ENCODE data around the gene CHD9. TPM values are rescaled to one million over a fixed set of nuclear protein-coding genes. Genes with fewer than 3 reads are reported as not detected.

CHD9 gene
- total and polyA plus RNA-seq, 9 of the 15 experiments (the other 6 are each of a cell fraction or from before 2014, with no cell fraction given): 29.0 to 69.3 (median 40.6) TPM

GRCh38 chr16:53159781-53160436, 105.1 kb downstream of the CHD9 start:
- Histone ChIP-seq H3K9ac (ENCODE audit: insufficient read depth in 1 of 2, low read depth in 2 of 2, low read length in 2 of 2) (no peak overlapping the region), H3K4me1 (replicated peaks in 1 of 2; ENCODE audit: control insufficient read depth in 2 of 2, insufficient read depth in 2 of 2, low read length in 2 of 2) (no peaks in the 10 kb centered on the region), H3K79me2 (ENCODE audit: control insufficient read depth, insufficient read depth, low read length) (peaks cover 54% of the 10 kb centered on the region), H3K27me3 (ENCODE audit: control insufficient read depth in 2 of 2, insufficient read depth in 2 of 2, low read length in 2 of 2) (no peaks in the 10 kb centered on the region), H2AFZ (ENCODE audit: low read depth, low read length) (no peak overlapping the region), H3K4me2 (ENCODE audit: insufficient read depth, low read length) (no peak overlapping the region), H3K36me3 (ENCODE audit: control insufficient read depth, insufficient read depth, low read length) (peaks cover 36% of the 10 kb centered on the region), H3K9me3 (replicated peaks; ENCODE audit: control insufficient read depth, insufficient read depth, low read depth, low read length) (no peaks in the 10 kb centered on the region), H3K9me1 (ENCODE audit: control insufficient read depth, insufficient read depth, low read length) (no peaks in the 10 kb centered on the region), H3K4me3 (no peak overlapping the region), H4K20me1 (replicated peaks; ENCODE audit: control insufficient read depth, insufficient read depth, low read length) (no peaks in the 10 kb centered on the region), H3K27ac (ENCODE audit: extremely low read depth, low read depth, low read length) (no peak overlapping the region)
- in situ Hi-C loops (cut with MboI): no loop called here
- peak; percentile 44 to 74 (median 49) for DNase-seq (ENCODE audit: extremely low read depth in 1 of 4, low spot score in 3 of 4)
- ATAC-seq: peak; percentile 97
- 49% methylated on average over 6 of the region's 6 CpGs for WGBS (ENCODE audit: insufficient coverage, low coverage, missing lambda C conversion rate)
- ChIA-PET POLR2A (interaction anchor here (1.2 kb wide), 1 partner anchor 14 kb away, joined by 3 read pairs; no protein-coding TSS in a partner anchor), CTCF (ENCODE audit: low intra/inter-chr PET ratio) (interaction anchor here (0.7 to 2.8 kb wide), 2 partner anchors 31 to 105 kb away, joined by 3 to 16 read pairs; partner anchors contain the start of gene CHD9)
- intact Hi-C loops (cut with micrococcal nuclease): loop anchor here (1.0 to 5.0 kb wide), 2 partner anchors 47 to 105 kb away; no protein-coding TSS in a partner anchor
- FAIRE-seq: peak; percentile 80
- BruUV-seq (replicated peaks): no TSS peak
- TF ChIP-seq ZNF253 (CRISPR knock-in tag; conservative IDR thresholded peaks at IDR 0.05): no peak
- TF ChIP-seq NR2C1 (IDR thresholded peaks at IDR 0.05): peak; percentile 12; the same call in 1 of the 2 replicates
- TF ChIP-seq NR2C1 (tag; IDR thresholded peaks at IDR 0.05): peak; percentile 31; the same call in 1 of the 2 replicates
- TF ChIP-seq, protein P1, sequence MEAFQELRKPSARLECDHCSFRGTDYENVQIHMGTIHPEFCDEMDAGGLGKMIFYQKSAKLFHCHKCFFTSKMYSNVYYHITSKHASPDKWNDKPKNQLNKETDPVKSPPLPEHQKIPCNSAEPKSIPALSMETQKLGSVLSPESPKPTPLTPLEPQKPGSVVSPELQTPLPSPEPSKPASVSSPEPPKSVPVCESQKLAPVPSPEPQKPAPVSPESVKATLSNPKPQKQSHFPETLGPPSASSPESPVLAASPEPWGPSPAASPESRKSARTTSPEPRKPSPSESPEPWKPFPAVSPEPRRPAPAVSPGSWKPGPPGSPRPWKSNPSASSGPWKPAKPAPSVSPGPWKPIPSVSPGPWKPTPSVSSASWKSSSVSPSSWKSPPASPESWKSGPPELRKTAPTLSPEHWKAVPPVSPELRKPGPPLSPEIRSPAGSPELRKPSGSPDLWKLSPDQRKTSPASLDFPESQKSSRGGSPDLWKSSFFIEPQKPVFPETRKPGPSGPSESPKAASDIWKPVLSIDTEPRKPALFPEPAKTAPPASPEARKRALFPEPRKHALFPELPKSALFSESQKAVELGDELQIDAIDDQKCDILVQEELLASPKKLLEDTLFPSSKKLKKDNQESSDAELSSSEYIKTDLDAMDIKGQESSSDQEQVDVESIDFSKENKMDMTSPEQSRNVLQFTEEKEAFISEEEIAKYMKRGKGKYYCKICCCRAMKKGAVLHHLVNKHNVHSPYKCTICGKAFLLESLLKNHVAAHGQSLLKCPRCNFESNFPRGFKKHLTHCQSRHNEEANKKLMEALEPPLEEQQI (IDR thresholded peaks at IDR 0.05): 0 out of 2 replicates have a peak, but pooled peaks have one; percentile 43
- TF ChIP-seq ADNP (tag; IDR thresholded peaks at IDR 0.05): peak; percentile 34; the same call in 1 of the 2 replicates
- no peak for TF ChIP-seq PHB2 (IDR thresholded peaks at IDR 0.05; ENCODE audit: low read depth)
- peak; percentile 18; the same call in 1 of the 2 replicates for TF ChIP-seq DEAF1 (CRISPR knock-in tag; IDR thresholded peaks at IDR 0.05)
- TF ChIP-seq L3MBTL2 (IDR thresholded peaks at IDR 0.05): no peak
- peak; percentile 47 to 63 for TF ChIP-seq RAD21 (CRISPR knock-in tag; conservative IDR thresholded peaks at IDR 0.05 in 1 of 2, IDR thresholded peaks at IDR 0.05 in 1 of 2)
- TF ChIP-seq NONO (IDR thresholded peaks at IDR 0.05; ENCODE audit: low read depth in 2 of 2, low read length in 1 of 2): no peak
- TF ChIP-seq BMI1 (IDR thresholded peaks at IDR 0.05; ENCODE audit: low read length): no peak
